GM21619 (cell line): ENCODE results near the gene PRKN.

Experiments used
- ATAC-seq: cut with Tn5 transposase; IDR thresholded peaks from one replicate; pipeline ENCODE4 v1.9.1; 2021; ENCODE audit not compliant: unreplicated experiment

PRKN gene

DNA sequence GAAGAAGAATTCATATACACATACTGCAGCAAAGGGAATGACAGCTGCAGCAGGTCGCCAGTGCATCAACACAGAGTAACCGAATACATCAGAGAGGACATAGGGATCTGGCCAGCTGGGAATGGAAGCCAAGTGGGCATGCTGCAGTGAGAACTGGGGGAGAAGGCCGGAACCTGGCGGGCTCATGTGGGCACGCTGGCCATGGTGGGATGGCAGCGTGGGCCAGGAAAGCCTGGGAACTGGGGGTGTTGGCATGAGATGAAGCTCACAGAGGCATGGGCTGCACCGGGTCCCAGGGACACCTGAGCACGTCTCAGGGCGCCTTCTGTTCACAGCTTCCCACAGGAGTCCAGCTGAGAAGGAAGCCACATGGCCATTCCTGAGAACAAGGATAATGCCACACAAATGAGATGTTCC lies 1314.2 kb downstream of the PRKN start:
- ATAC-seq, result no peak

DNA sequence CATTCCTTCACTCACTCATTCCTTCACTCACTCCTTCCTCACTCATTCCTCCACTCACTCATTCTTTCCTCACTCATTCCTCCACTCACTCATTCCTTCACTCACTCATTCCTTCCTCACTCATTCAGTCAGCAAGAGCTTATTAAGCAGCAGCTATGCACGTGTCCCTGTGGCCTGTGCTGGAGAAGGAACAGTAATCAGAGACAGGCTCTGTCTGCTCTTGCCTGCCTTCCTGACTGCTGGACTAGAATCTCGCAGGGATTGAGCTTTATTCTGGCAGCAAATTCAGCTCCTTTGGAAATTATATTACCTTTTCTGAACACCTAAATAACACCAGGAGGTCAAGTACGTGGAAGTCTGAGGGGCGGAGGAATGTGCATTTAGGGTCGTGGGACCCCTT lies 1314.8 kb downstream of the PRKN start:
- ATAC-seq, result no peak

DNA sequence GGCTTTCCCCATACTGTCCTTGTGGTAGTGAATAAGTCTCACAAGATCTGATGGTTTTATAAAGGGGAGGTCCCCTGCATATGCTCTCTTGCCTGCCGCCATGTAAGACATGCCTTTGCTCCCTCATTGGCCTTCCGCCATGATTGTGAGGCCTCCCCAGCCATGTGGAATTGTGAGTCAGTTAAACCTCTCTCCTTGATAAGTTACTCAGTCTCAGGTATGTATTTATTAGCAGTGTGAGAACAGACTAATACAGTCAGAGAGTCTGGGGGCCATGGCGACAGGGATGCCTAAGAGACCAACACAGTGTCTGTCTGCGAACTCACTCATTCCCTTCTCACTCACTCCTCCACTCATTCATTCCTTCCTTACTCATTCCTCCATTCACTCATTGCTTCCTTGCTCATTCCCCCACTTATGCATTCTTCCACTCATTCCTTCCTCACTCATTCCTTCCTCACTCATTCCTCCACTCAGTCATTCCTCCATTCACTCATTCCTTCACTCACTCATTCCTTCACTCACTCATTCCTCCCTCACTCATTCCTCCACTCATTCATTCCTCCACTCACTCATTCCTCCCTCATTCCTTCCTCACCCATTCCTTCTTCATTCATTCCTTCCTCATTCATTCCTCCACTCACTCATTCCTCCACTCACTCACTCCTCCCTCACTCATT lies 1316.2 kb downstream of the PRKN start:
- ATAC-seq, result no peak

DNA sequence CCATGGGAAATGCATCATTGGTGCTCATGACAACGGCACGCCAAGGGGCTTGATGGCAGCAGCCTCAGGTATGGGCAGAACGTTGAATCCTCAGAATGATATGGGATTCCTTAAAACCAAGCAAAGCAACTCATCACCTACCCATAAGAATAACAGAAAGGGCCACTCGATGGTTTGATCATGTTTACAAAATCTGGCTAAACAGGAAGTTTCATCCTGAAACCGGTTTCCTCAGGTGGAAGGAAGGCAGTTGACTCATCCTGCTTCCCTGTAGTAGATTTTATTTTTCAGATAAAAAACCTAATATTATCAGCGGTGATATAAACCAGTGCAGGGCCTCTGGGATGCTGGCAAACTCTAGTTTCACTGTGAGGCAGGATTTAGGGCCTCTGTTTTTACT lies 1316.8 kb downstream of the PRKN start:
- ATAC-seq, result no peak

DNA sequence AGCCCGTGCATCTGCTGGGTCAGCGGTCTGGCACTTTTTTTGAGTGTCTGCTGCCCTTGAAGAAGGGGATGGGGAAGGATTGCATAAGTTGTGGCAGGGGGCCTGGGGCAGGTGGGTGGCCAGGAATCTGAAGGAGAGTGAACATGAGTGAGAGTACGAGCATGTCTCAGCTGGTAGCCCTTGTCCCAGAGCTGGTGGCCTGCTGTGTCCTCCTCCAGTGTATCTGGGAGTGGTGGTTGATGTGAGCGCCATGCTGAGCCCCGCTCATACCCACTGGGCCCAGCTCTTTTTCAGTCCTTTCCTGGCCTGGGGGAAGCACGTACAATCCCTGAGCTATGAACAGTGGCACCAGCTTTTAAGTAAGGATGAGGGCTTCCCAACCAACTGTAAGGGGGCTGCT lies 1317.5 kb downstream of the PRKN start:
- ATAC-seq, result no peak

DNA sequence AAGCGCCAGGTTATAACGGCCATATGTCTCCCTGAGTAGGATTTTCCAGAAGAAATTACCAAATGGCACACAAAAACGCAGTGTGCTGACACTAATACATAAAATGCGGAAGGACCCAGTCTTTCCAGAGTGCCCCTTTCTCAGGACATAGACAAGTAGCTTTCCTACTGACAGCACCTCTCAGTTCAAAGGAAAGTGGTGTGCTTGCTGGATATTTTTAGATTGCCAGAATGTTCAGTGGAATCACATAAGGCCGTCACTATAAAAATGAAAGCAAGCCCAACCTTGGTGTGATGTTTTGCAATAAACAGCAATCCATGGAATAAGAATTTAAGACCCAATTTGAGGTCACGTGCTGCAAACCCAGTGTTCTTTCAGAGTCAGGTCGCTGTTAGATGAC lies 1318.2 kb downstream of the PRKN start:
- no peak for ATAC-seq

DNA sequence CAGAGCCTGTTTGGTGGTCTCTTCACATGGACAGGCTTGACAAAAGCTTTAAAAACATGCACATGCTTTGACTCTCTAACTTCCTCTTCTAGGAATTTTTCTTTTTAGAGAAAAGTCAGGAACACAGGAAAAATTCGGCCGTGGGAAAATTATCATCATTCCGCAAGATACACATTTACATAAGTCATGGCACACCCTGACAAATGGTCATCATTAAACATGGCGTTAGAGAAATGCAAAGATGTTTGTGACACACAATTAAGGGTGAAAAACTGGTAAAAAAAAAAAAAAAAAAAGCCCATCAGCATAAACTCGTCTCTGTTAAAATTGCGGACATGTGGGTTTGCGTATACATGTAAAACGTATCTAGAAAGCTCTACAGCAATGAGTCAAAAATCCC lies 1319.5 kb downstream of the PRKN start:
- no peak for ATAC-seq

DNA sequence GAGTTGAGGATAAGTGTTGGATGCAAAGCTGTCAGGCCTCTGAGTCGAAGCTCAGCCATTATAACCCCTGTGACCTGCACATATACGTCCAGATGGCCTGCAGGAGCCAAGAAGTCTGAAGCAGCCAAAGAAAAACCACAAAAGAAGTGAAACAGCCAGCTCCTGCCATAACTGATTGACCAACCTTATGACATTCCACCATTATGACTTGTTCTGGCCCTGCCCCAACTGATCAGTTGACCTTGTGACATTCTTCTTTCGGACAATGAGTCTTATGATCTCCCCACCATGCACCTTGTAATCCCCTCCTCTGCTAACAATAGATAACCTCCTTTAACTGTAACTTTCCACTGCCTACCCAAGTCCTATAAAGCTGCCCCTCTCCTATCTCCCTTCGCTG lies 1320.0 kb downstream of the PRKN start:
- ATAC-seq, result no peak

DNA sequence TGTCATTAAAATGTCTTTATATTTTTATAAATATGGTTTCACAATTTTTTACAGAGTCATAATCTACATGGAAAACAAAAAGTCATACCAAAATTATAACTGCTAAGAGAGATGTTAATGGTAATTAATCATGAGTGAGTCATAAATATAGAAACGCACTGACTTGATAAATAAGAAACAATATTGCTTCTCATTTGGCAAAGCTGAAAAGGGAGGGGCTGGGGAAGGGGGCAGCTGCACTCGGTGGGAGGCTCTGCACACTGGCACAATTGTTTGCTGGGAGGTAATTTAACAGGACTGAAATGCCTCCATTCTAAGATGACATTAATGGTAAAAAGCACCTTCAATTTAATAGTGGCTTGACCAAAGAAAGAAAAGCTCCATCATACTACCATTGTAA lies 1320.5 kb downstream of the PRKN start:
- no peak for ATAC-seq

DNA sequence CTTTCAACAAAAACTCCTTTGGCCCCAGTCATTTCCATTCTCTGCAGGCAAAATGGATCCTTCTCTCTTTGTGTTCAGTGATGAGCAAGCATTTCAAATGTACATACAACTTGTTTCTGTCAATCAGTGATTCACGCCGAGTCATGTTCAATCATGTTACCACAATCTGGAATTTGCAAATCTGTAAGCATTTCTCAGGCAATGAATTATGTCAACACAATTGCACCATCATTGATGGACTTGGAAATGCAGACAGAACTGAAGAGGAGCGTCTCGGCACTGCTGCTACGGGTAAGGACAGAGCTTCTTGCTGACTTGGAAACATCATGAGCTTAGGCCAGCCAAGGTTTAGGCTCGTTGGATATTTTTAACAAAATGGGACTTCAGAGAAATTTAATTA lies 1320.9 kb downstream of the PRKN start:
- ATAC-seq, result no peak

DNA sequence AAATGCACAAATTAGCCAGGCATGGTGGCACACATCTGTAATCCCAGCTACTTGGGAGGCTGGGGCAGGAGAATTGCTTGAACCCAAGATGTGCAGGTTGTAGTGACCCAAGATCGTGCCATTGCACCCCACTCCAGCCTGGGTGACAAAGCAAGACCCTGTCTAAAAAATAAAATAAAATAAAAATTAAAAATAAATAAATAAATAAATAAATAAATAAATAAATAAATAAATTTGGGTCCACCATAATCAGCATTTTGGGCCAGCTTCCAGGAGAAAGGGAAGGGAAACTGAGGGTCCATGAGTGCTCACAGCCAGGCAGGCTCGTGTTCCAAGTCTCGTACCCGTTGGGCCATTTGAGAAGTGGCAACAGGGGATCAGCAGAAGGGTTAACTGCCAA lies 1322.1 kb downstream of the PRKN start:
- no peak for ATAC-seq

DNA sequence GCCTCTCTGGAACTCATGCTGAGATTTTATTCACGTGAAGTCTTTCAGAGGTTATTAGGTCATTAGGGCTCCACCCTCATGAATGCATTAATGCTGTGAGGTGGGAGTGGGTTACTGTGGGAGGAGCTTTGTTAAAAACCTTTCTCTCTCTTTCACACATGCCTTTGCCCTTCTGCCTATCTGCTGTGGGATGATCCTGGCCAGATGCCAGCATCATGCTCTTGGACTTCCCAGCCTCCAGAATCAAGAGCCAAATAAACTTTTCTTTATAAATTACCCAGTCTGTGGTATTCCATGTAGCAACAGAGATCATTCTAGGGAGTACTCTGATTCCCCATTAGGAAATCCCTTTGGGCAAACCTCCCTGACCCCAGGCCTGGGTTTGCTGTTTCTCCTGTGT lies 1323.8 kb downstream of the PRKN start:
- ATAC-seq, result no peak

DNA sequence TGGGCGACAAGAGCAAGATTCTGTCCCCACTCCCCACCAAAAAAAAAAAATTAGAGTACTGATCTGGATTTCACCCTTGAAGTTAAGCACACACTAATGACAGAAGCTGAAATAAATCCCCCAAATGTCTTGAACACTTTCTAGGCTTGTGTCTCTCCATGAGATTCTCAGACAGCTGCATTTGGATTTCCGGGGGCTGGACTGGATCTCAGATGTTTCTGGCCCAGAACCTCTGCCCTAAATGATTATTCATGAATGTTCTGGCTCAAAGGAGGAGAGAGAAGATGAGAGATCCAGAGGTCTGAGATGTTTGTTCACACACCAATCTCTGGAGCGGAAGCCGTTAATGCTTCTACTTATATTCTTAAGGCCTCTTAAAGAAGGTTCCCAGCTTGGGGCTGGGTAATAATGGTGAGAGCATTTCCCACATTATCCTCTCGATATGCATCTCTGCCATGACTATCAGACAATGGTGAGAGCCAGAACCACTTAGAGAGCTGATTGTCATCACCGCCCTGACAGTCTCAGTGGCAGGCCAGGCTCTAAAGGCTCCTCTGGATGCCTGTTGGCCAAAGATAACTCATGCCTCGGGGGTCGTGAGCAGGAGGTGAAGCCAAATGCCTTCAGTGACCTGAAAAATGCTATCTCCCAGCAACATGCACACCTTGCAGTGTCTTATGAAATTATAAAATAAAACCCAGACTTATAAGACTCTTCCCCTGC lies 1325.8 kb downstream of the PRKN start:
- ATAC-seq, result no peak

DNA sequence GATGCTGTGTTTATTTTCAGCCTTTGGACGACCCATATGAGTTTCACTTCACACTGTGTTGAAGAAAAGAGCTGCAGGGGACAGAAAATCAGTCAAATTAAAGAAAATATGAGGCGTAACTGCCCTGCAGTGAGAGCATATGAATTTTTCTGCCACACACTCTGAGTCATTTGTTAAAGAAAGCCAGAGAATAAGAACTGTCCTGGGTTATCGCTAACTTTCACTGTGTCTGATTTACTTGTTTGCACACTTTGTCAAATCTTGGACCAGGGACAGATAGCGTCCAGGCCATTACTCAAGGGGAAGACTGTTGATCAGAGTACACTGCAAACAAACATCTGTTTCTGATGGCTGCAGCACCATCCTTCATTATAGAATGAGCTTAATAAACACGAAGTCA lies 1326.9 kb downstream of the PRKN start:
- ATAC-seq, result no peak

DNA sequence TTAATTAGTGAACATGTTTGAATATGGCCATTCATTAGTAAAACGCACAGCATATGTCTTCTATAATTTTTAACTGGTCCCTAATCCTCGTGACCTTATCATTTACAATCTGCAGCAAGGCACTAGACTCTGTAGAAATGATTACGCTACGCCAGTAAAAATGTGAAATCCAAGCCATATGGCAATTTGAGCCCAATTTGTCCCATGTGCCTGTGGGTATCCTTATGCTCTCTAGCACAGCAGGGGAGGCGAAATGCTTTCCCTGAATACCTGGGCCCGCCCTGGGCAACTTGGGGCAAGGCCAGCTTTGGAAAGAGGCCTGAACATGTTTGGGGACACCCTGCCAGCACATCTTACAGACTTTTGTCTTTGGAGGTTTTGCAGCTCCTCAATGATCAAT lies 1331.0 kb downstream of the PRKN start:
- ATAC-seq, result no peak

DNA sequence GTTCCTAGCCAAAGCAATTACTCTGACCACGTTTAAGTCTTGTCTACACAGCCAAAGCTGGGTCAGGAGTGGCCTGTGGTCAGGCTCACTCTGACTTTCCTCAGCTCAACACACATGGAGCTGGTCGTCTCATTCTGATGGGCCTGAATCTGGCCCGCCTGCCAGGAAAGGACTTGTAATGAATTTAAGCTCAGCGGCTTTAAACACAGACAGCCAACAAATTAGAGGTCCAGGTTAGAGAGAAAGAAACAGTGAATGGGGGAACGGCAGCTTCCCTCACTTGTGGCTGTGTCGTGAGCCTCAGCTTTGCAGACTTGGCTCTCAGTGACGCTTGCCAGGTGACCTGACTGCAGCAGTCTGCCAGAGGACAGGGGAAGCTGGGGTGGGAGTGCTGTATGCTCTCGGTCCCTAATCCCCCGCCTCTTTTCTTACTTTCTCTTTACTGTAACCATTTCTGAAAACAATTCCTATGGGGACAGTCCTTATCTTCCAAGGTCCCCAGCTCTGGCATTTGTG lies 1331.8 kb downstream of the PRKN start:
- ATAC-seq, result no peak

DNA sequence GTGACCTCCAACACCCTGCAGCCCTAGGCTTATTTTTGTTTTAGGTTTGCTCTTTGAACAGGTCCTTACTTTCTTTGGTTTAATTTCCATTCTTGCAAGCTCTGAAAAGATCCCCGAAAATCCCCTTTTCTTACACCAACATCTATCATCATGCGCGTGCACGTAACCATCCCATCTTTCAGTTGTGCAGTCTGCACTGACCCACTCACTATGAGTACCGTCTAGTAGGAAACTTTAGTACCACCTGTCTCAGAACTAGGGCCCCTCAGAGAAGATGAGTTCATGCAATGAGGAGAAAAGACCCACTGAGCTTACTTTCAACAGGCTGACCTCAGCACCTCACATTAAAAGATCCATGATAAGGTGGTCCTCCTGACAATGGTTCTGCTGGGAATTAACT lies 1333.1 kb downstream of the PRKN start:
- ATAC-seq, result no peak

DNA sequence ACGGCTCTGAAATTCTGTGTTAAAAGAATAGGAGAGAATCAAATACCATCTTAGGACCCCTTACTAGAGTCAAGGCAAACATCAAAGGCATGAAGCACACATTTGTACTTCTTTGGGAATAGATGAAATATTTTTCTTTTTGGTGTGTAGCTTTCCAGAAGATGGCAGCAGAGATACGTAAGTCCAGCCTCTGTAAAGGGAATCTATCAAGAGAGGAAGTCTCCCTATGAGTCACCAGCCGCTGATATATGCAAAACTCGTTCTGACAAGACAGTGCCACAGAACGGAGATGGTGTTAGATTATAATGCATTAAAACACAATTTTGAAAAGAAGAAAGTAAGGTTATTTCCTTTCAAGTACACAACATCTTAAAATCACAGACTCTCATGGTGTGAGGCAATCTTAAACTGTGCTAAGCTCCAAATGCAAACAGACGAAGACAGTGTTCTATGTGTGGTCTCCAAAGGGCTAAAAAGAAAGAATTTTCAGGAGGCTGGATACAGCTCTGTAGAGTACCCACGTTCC lies 1333.7 kb downstream of the PRKN start:
- peak; percentile 100 for ATAC-seq

DNA sequence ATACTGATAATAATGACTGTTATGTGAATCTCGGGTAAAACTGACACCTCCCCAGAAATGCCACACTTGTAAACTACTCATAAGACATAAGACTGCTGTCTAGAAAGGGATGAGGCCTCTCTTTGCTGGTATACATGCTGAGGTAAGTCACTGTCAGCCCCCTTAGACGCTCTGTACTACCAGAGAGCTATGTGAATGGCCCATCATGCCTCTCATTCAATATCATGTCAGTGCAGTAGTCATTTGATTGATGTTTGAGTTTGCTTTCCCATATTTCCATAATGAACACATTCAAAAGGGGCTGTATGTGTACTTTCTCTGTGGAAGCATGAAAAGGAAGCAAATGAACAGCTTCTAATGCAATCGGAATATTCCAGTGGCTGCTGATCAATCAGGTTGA lies 1334.3 kb downstream of the PRKN start:
- no peak for ATAC-seq

DNA sequence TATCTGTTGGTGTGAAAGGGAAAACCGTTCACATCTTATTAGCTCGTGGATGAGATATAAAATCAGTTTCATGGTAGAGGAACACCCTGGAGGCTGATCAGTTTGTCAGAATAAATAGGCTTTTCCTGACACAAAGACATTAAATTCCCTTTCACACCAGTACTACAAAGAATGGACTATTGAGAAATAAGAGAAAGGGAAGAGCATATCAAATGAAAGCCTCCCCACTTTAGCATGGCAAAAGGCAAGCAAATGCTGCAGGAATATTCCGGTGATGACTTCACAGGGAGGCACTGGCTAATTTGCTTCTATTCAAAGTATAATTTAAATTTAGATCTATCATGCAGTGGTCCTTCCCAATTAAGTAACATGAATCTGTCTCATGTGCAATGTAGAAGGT lies 1337.8 kb downstream of the PRKN start:
- ATAC-seq, result no peak

DNA sequence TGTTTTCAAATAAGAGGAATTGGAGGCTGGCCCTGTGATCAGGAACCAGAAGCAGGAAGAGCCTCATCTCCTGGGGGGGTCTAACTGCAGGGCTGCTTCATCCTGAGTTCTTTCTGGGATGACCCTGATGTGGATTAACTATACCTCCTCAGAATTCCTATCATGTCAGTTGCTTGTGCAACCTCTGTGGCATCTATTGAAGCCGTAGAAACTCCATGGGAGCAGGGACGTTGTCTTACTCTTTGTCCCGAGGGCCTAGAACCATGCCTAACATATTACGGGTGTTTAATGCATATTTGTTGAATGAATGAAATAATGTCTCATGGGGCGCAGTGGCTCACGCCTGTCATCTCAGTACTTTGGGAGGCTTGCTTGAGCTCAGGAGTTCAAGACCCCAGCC lies 1343.6 kb downstream of the PRKN start:
- ATAC-seq, result no peak

DNA sequence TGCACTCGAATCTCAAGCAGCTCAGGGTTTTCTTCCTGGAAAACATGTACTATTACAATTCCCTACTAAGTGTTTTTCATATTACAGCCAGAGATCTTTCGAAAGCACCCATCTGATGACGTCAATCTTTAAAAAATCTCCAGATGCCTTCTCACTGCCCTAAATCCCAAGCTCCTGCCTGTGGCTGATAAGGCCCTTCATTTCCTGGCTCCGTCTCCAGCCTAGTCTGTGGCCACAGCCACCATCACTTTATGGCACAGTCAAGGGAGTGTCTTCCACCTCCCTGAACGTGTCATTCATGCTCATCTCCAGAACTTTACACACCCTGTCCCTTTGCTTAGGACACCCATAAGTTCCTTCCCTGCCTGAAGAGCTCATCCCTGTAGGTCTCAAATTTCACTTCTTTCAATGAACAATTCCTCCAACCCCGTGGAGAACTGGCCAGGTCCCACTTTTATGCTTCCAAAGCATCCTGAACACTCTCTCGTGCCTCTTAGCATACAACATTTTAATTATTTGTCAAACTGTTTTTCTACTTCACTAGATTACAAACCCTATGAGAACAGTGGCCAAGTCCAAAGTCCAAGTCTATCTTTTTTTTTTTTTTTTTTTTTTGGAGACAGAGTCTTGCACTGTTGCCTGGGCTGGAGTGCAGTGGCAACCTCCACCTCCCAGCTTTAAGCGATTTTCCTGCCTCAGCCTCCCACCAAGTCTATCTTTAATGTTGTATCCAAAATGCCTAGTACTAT lies 1347.6 kb downstream of the PRKN start:
- no peak for ATAC-seq
